Measurements from ENCODE around the gene RAN.
"Not testable (repeated sequence)": the region's sequence is repeated elsewhere in the genome, so short reads cannot be mapped to it uniquely, and the experiment has no call there.

The RAN gene

GRCh38 chr12:130835011-130835410 is 36.9 kb upstream of the RAN start:
- H3K4me3 ChIP-seq (ENCODE audit: low read length): no peak overlapping the region
- H3K9ac ChIP-seq (ENCODE audit: low read length): no peak overlapping the region
- H3K4me1 ChIP-seq (ENCODE audit: control insufficient read depth, insufficient read depth, low read length): peaks cover 22% of the 10 kb centered on the region
- no peaks in the 10 kb centered on the region for H3K36me3 ChIP-seq (ENCODE audit: control insufficient read depth, insufficient read depth, low read length, severe bottlenecking)
- no peaks in the 10 kb centered on the region for H3K27me3 ChIP-seq (replicated peaks; ENCODE audit: control insufficient read depth, insufficient read depth, low read length)
- no peak for DNase-seq (ENCODE audit: low read depth)
- no peaks in the 10 kb centered on the region for H3K9me3 ChIP-seq (ENCODE audit: control insufficient read depth, low read length)

DNA sequence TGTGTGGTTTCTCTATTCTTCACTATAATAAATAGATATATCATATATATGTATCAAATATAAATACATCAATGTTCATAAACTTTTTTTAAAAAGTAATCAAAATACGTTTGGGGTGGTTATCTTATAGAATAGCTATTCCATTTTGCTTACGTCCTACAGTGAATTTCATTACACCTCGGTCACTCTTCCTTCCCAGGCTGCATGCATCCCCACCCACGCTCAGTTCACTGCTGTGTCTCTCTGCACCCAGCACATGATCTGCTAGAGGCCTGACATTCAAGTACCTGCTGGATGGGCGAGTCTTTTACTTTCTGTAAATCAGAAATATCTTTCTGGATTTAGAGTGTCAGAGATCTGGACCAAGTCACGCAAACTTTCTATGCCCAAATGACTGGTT is 36.4 kb upstream of the RAN start:
- Histone ChIP-seq H3K9ac (ENCODE audit: low read length) (no peak overlapping the region), H3K4me1 (ENCODE audit: control insufficient read depth, insufficient read depth, low read length) (peaks cover 22% of the 10 kb centered on the region), H3K4me3 (ENCODE audit: low read length) (no peak overlapping the region), H3K9me3 (ENCODE audit: control insufficient read depth, low read length) (no peaks in the 10 kb centered on the region), H3K36me3 (ENCODE audit: control insufficient read depth, insufficient read depth, low read length, severe bottlenecking) (no peaks in the 10 kb centered on the region), H3K27me3 (replicated peaks; ENCODE audit: control insufficient read depth, insufficient read depth, low read length) (no peaks in the 10 kb centered on the region)
- DNase-seq (ENCODE audit: low read depth): no peak

DNA sequence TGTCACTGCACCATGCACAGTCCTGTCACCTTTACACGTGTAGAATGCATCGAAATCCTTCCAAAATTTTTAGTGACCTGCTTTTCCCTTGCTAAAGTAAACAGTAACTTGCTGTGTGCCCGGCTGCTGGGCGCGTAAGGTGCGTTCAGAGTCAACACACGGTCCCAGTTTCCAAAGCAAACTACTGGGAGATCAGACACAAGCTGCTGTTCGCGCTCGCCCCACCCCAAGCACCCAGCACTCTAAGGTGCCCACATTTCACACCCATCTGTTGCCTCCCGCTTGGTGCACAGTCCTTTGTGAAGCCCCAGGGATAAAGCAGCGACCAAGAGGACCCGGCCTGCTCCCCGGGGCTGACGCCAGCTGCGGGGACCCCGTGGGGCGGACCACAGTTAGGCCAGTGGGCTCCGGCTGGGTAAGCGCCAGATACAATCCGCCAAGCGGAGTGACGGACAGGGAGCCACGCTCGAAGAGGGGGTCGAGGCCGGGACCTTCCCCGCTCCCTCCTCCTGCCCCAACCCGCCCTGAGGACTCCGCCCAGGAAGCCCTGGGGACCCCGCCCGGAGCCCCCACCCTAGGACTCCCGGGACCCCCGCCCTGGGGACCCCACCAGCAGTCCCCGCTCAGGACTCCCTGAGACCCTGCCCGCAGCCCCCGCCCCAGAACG is 33.4 kb upstream of the RAN start:
- no peaks in the 10 kb centered on the region for H3K27me3 ChIP-seq (replicated peaks; ENCODE audit: control insufficient read depth, insufficient read depth, low read length)
- peaks cover 10% of the 10 kb centered on the region for H3K4me1 ChIP-seq (ENCODE audit: control insufficient read depth, insufficient read depth, low read length)
- H3K9me3 ChIP-seq (ENCODE audit: control insufficient read depth, low read length): no peaks in the 10 kb centered on the region
- H3K9ac ChIP-seq (ENCODE audit: low read length): peak overlapping the region; percentile 90
- peak; percentile 51 for DNase-seq (ENCODE audit: low read depth)
- H3K4me3 ChIP-seq (ENCODE audit: low read length): peak overlapping the region; percentile 92
- no peaks in the 10 kb centered on the region for H3K36me3 ChIP-seq (ENCODE audit: control insufficient read depth, insufficient read depth, low read length, severe bottlenecking)

DNA sequence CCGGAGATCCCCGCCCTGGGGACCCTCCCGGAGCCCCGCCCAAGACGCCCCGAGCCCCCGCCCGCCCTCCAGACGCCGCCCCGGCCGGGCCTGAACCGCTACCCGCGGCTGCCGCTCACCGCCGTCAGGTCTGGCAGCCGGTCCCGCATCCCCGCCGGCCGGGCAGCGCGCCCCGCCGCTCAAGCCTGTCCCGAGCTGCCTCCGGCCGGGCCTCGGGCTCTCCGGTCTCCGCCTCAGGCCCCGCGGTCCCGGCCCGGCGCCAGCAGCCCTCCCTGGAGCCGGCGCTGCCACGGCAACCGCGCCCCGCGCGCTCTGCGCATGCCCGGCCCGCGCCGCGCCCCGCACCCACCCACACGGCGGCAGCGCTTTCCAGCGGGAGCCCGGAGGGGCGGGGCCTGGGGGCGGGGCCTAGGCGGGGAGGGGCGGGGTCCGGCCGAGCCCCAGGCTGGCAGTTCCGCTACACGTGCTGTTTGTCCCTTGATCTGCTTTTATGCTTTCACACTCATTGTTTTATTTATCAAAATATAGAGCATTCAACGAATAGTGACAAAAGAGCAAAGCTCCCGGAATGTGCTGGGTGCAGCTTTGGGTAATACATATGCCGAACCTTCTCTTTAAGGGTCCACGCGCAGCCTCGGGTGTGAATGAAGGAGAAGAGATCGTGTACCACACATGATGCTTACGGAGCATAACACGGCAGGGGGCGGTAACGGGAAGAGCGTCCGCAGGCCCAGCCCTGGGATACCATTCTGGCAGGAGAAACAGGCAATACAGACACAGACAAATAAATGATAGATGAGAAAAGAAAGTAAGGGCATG is 32.7 kb upstream of the RAN start, which contains the start of gene STX2:
Gene STX2 (minus strand): TSS at position 300 of the 819 bp plus-strand sequence. CDS start 151 bp downstream, at position 149.
- Histone ChIP-seq H3K27me3 (replicated peaks; ENCODE audit: control insufficient read depth, insufficient read depth, low read length) (no peaks in the 10 kb centered on the region), H3K9ac (ENCODE audit: low read length) (peak within 1 kb of the TSS; percentile 90), H3K4me1 (ENCODE audit: control insufficient read depth, insufficient read depth, low read length) (peaks cover 10% of the 10 kb centered on the region), H3K36me3 (ENCODE audit: control insufficient read depth, insufficient read depth, low read length, severe bottlenecking) (no peaks in the 10 kb centered on the region), H3K4me3 (ENCODE audit: low read length) (peak within 1 kb of the TSS; percentile 92), H3K9me3 (ENCODE audit: control insufficient read depth, low read length) (no peaks in the 10 kb centered on the region)
- DNase-seq (ENCODE audit: low read depth): peak; percentile 93

DNA sequence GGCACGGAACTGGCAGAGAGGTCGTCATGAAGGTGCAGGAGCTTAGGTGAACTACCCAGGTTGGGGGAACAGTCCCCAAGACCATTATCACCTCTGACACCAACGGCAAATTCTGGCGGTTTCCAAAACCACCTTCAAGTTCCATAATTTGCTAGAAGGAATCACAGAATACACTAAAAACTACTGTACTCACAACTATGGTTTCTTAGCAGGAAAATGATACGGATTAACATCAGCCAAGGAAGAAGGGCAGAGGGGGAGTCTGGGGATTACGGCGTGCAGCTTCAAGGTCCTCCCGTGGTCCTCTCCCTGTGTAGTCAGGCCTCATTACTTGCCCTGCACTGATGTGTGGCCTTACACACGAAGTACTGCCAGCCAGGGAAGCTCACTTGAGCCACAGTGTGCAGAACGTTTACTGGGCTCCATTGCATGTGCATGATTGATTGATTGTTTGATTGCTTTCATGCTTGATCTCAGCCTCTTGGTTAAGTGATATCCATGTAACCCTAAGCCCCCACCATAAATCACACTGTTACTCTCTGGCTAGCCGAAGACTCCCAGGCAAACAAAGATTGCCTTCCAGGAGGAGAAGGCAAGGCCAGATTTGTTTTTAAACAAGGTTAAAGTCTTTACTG is 32.0 kb upstream of the RAN start:
- no peak for DNase-seq (ENCODE audit: low read depth)

GRCh38 chr12:130846369-130846768 is 25.5 kb upstream of the RAN start:
- Histone ChIP-seq H3K36me3 (ENCODE audit: control insufficient read depth, insufficient read depth, low read length, severe bottlenecking) (no peaks in the 10 kb centered on the region), H3K9ac (ENCODE audit: low read length) (no peak overlapping the region), H3K4me1 (ENCODE audit: control insufficient read depth, insufficient read depth, low read length) (peaks cover 18% of the 10 kb centered on the region), H3K27me3 (replicated peaks; ENCODE audit: control insufficient read depth, insufficient read depth, low read length) (no peaks in the 10 kb centered on the region), H3K9me3 (ENCODE audit: control insufficient read depth, low read length) (peaks cover 3% of the 10 kb centered on the region), H3K4me3 (ENCODE audit: low read length) (no peak overlapping the region)
- DNase-seq (ENCODE audit: low read depth): peak; percentile 86

More for the DNA sequence above, 32.0 kb upstream of the RAN start:
- peak overlapping the region; percentile 32 for H3K9ac ChIP-seq (ENCODE audit: low read length)
- peak overlapping the region; percentile 82 for H3K4me3 ChIP-seq (ENCODE audit: low read length)
- H3K27me3 ChIP-seq (replicated peaks; ENCODE audit: control insufficient read depth, insufficient read depth, low read length): no peaks in the 10 kb centered on the region
- no peaks in the 10 kb centered on the region for H3K9me3 ChIP-seq (ENCODE audit: control insufficient read depth, low read length)
- peaks cover 10% of the 10 kb centered on the region for H3K4me1 ChIP-seq (ENCODE audit: control insufficient read depth, insufficient read depth, low read length)
- H3K36me3 ChIP-seq (ENCODE audit: control insufficient read depth, insufficient read depth, low read length, severe bottlenecking): no peaks in the 10 kb centered on the region

GRCh38 chr12:130847112-130847511 is 24.8 kb upstream of the RAN start:
- Histone ChIP-seq H3K4me3 (ENCODE audit: low read length) (no peak overlapping the region), H3K9ac (ENCODE audit: low read length) (no peak overlapping the region), H3K4me1 (ENCODE audit: control insufficient read depth, insufficient read depth, low read length) (peaks cover 18% of the 10 kb centered on the region), H3K36me3 (ENCODE audit: control insufficient read depth, insufficient read depth, low read length, severe bottlenecking) (no peaks in the 10 kb centered on the region), H3K9me3 (ENCODE audit: control insufficient read depth, low read length) (peaks cover 3% of the 10 kb centered on the region), H3K27me3 (replicated peaks; ENCODE audit: control insufficient read depth, insufficient read depth, low read length) (no peaks in the 10 kb centered on the region)
- peak; percentile 63 for DNase-seq (ENCODE audit: low read depth)

- DNase-seq (ENCODE audit: low read depth); H3K36me3 ChIP-seq (ENCODE audit: control insufficient read depth, insufficient read depth, low read length, severe bottlenecking); H3K4me3 ChIP-seq (ENCODE audit: low read length); H3K9ac ChIP-seq (ENCODE audit: low read length); H3K9me3 ChIP-seq (ENCODE audit: control insufficient read depth, low read length); H3K27me3 ChIP-seq (replicated peaks; ENCODE audit: control insufficient read depth, insufficient read depth, low read length): not testable (repeated sequence)
- H3K4me1 ChIP-seq (ENCODE audit: control insufficient read depth, insufficient read depth, low read length): peaks cover 18% of the 10 kb centered on the region
Measured at GRCh38 chr12:130848105-130848504, 23.8 kb upstream of the RAN start.

DNA sequence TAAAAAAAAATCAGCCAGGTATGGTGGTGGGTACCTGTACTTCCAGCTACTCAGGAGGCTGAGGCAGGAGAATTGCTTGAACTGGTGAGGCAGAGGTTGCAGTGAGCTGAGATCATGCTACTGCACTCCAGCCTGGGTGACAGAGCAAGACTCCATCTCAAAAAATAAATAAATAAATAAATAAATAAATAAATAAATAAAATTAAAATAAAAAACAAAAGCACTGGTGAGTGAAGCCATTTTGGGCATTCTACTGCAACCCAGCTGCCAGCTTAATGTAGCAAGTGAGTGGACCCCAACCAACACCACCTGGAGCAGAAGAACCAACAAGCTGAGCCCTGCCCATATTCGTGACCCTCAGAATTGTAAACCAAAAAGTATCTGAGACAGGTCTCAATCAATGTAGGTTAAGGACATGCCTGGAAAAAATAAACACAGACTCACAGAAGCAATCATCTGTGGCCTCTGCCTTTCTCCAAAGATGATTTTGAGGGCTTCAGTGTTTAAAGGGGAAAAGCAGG is 23.0 kb upstream of the RAN start:
- H3K9me3 ChIP-seq (ENCODE audit: control insufficient read depth, low read length); H3K9ac ChIP-seq (ENCODE audit: low read length); H3K36me3 ChIP-seq (ENCODE audit: control insufficient read depth, insufficient read depth, low read length, severe bottlenecking); DNase-seq (ENCODE audit: low read depth); H3K4me3 ChIP-seq (ENCODE audit: low read length); H3K27me3 ChIP-seq (replicated peaks; ENCODE audit: control insufficient read depth, insufficient read depth, low read length): not testable (repeated sequence)
- peaks cover 18% of the 10 kb centered on the region for H3K4me1 ChIP-seq (ENCODE audit: control insufficient read depth, insufficient read depth, low read length)

DNA sequence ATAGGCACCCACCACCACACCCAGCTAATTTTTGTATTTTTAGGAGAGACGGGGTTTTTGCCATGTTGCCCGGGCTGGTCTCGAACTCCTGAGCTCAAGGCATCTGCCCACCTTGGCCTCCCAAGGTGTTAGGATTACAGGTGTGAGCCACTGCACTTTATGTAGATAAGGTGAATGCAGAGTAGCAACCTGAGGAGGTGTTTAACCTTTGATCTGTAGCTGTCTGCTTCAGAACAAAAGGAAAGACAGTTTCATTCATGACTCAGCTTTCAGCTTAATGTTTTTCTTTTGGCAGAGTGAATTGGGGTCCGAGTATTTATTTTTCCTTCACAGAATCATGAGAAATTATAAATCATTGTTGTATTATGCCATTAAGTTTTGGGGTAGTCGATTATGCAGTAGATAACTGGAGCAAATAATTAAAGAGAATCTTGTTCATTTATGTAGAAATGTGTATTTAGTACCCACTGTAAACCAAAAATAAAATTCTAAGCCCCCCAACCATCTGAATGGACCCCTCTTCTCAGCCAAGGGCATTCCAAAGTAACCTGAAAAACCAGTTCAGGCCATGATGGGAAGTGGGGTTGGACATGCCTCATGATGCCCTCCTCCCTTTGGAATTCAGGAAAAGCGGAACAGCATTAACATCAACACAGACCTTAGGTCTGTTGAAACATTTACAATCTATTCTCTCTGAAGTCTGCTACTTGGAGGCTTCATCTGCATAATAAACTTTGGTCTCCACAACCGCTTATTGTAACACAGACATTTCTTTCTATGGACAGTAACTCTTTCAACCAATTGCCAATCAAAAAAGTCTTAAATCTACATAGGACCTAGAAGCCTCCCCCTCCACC is 22.1 kb upstream of the RAN start:
- DNase-seq (ENCODE audit: low read depth): no peak
- Histone ChIP-seq H3K4me1 (ENCODE audit: control insufficient read depth, insufficient read depth, low read length) (peaks cover 18% of the 10 kb centered on the region), H3K27me3 (replicated peaks; ENCODE audit: control insufficient read depth, insufficient read depth, low read length) (peaks cover 12% of the 10 kb centered on the region)

More for the DNA sequence above, 22.1 kb upstream of the RAN start:
- Histone ChIP-seq H3K9ac (ENCODE audit: low read length) (no peak overlapping the region), H3K9me3 (ENCODE audit: control insufficient read depth, low read length) (peaks cover 3% of the 10 kb centered on the region), H3K4me3 (ENCODE audit: low read length) (no peak overlapping the region), H3K36me3 (ENCODE audit: control insufficient read depth, insufficient read depth, low read length, severe bottlenecking) (no peaks in the 10 kb centered on the region)

Data from adipocyte (in vitro differentiated cells).